ENCODE results near the gene SNX9. TPM values are rescaled to one million over a fixed set of nuclear protein-coding genes. Genes with fewer than 3 reads are reported as not detected.

Gene SNX9
- total and polyA plus RNA-seq, 2 of the 8 experiments (the other 6 are each of a cell fraction or from before 2014, with no cell fraction given) = 11.8 to 23.2 TPM

DNA sequence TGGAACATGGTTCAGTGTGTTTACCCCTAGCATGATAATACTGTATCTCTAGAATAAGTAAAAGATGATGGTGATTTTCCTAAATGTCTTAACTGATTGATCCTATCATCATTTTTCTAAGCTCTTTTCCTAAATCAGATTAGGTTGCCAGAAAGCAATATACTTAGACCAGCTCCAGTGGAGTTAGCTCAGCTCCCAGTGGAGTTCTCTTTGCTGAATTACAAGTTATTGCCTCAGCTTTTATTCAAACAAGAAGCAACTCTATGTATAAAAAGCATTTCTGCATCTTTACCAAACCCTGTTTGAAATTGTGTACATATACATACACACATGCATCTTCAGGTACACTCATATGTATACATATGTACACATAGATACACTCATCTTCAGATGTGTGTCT lies 44.9 kb downstream of the SNX9 start (continued):
- no peak for TF ChIP-seq CREB1 (IDR thresholded peaks at IDR 0.05)

Measured in H1 (cell line).